GM19397 (cell line): ENCODE data around the gene ANKRD31.
"Not testable (repeated sequence)": the region's sequence is repeated elsewhere in the genome, so short reads cannot be mapped to it uniquely, and the experiment has no call there.

Source experiments
- ATAC-seq: cut with Tn5 transposase; IDR thresholded peaks from one replicate; pipeline ENCODE4 v1.9.1; 2021; ENCODE audit warnings: mild to moderate bottlenecking, moderate library complexity; ENCODE audit not compliant: unreplicated experiment

Gene ANKRD31

GRCh38 chr5:75161508-75161907, 75.2 kb downstream of the ANKRD31 start:
- ATAC-seq, result not testable (repeated sequence)

- ATAC-seq, result no peak
Observed at GRCh38 chr5:75156585-75156984, 80.1 kb downstream of the ANKRD31 start.

GRCh38 chr5:75152860-75153259, 83.8 kb downstream of the ANKRD31 start:
- no peak for ATAC-seq

GRCh38 chr5:75148051-75148450, 88.6 kb downstream of the ANKRD31 start:
- ATAC-seq, result no peak

- no peak for ATAC-seq
Observed at GRCh38 chr5:75142566-75143136, 94.0 kb downstream of the ANKRD31 start.

- ATAC-seq, result no peak
Observed at GRCh38 chr5:75140277-75140676, 96.4 kb downstream of the ANKRD31 start.

- no peak for ATAC-seq
Observed at GRCh38 chr5:75138689-75139088, 98.0 kb downstream of the ANKRD31 start.

- ATAC-seq, result no peak
Observed at GRCh38 chr5:75130818-75131349, 105.8 kb downstream of the ANKRD31 start.

GRCh38 chr5:75116856-75117255, 119.8 kb downstream of the ANKRD31 start:
- no peak for ATAC-seq

- not testable (repeated sequence) for ATAC-seq
Observed at GRCh38 chr5:75114311-75114710, 122.4 kb downstream of the ANKRD31 start.

- no peak for ATAC-seq
Observed at GRCh38 chr5:75113354-75114113, 123.1 kb downstream of the ANKRD31 start.

- no peak for ATAC-seq
Observed at GRCh38 chr5:75108931-75109596, 127.6 kb downstream of the ANKRD31 start.

- no peak for ATAC-seq
Observed at GRCh38 chr5:75108515-75108914, 128.2 kb downstream of the ANKRD31 start.

- not testable (repeated sequence) for ATAC-seq
Observed at GRCh38 chr5:75095956-75096355, 140.7 kb downstream of the ANKRD31 start.

GRCh38 chr5:75091597-75091996, 145.1 kb downstream of the ANKRD31 start:
- no peak for ATAC-seq

- ATAC-seq, result no peak
Observed at GRCh38 chr5:75089662-75090061, 147.0 kb downstream of the ANKRD31 start.

GRCh38 chr5:75089137-75089536, 147.5 kb downstream of the ANKRD31 start:
- no peak for ATAC-seq

- ATAC-seq, result no peak
Observed at GRCh38 chr5:75088648-75089047, 148.0 kb downstream of the ANKRD31 start.

GRCh38 chr5:75081510-75081909, 155.2 kb downstream of the ANKRD31 start:
- ATAC-seq, result no peak

GRCh38 chr5:75079346-75079745, 157.3 kb downstream of the ANKRD31 start:
- not testable (repeated sequence) for ATAC-seq

GRCh38 chr5:75078027-75078426, 158.7 kb downstream of the ANKRD31 start:
- ATAC-seq, result no peak

GRCh38 chr5:75072061-75072460, 164.6 kb downstream of the ANKRD31 start:
- no peak for ATAC-seq
